ENCODE measurements around the gene MAEL. TPM values are rescaled to one million over a fixed set of nuclear protein-coding genes. Genes with fewer than 3 reads are reported as not detected.

Gene MAEL
- polyA plus RNA-seq, 1 experiment: not detected

DNA sequence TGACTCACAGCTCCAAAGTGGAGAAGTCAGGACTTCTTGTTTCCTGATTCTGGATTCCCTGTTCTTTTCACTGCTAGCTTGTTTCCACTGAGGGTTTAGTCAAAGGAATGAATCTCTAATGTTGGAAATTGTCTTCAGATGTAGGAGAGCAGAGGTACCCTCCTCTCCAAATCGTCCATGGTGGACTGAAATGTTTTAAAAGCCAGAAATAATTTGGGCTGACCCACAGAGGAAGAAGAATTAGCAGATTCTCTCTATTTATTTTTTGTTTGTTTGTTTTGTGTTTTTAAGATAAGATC is 70.7 kb downstream of the MAEL start:
- DNase-seq (ENCODE audit: low read depth, low spot score): no peak
- no peak overlapping the region for H3K4me3 ChIP-seq (ENCODE audit: low read depth, low read length)
- H3K27ac ChIP-seq (ENCODE audit: low read depth, low read length): no peak overlapping the region
- ChIA-PET POLR2A (no interaction called here), CTCF (interaction anchor here (0.6 to 7.6 kb wide), 49 partner anchors 9 to 1195 kb away, joined by 3 to 284 read pairs (median 5); partner anchors contain the start of genes CREG1, POU2F1 and TADA1)
- H3K9me3 ChIP-seq (ENCODE audit: control insufficient read depth, insufficient read depth, low read length): no peaks in the 10 kb centered on the region
- TF ChIP-seq, protein P1, sequence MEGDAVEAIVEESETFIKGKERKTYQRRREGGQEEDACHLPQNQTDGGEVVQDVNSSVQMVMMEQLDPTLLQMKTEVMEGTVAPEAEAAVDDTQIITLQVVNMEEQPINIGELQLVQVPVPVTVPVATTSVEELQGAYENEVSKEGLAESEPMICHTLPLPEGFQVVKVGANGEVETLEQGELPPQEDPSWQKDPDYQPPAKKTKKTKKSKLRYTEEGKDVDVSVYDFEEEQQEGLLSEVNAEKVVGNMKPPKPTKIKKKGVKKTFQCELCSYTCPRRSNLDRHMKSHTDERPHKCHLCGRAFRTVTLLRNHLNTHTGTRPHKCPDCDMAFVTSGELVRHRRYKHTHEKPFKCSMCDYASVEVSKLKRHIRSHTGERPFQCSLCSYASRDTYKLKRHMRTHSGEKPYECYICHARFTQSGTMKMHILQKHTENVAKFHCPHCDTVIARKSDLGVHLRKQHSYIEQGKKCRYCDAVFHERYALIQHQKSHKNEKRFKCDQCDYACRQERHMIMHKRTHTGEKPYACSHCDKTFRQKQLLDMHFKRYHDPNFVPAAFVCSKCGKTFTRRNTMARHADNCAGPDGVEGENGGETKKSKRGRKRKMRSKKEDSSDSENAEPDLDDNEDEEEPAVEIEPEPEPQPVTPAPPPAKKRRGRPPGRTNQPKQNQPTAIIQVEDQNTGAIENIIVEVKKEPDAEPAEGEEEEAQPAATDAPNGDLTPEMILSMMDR (IDR thresholded peaks at IDR 0.05; ENCODE audit: low read depth, low read length): no peak
- H3K27me3 ChIP-seq (ENCODE audit: control insufficient read depth, insufficient read depth, low read length): no peaks in the 10 kb centered on the region

DNA sequence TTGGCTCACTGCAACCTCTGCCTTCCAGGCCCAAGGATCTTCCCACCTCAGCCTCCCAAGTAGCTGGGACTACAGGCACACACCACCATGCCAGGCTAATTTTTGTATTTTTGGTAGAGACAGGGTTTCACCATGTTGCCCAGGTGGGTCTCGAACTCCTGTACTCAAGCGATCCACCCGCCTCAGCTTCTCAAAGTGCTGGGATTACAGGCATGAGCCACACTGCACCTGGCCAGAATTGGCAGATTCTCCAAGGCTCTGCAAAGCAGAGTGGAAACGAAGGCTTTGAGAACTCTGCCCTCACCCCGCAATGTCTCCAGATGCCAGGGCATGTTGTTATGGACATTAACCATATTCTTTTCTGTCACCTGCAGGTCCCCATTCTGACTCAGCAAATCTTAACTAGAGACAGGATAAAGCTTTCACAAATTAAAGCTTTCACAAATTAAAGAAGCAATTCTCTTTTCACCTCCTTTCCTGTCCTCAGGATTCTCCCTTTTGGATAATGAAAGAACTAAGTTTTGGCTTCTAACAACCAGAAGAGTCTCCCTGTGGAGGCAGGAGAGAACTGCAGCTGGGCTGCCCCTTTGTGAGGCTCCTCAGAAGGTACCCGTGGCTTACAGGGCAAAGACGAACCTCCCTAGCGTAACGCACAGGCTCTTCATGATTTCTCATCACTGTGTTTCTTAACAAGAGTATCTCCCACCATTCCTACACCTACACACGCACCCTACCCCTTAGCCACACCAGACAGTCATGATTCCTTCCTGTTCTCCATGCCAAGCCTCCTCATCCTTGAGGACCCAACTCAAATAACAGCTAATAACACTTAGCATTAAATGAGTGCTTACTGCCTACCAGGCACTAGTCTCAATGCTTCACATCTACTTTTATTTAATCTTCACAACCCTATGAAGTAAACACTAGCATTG is 71.3 kb downstream of the MAEL start:
- TF ChIP-seq, protein P1 (IDR thresholded peaks at IDR 0.05; ENCODE audit: low read depth, low read length): peak; percentile 11; the same call in 1 of the 2 replicates
- Histone ChIP-seq H3K4me3 (ENCODE audit: low read depth, low read length) (no peak overlapping the region), H3K27ac (ENCODE audit: low read depth, low read length) (no peak overlapping the region), H3K27me3 (ENCODE audit: control insufficient read depth, insufficient read depth, low read length) (no peaks in the 10 kb centered on the region), H3K9me3 (ENCODE audit: control insufficient read depth, insufficient read depth, low read length) (no peaks in the 10 kb centered on the region)
- POLR2A ChIA-PET: interaction anchor here (0.7 kb wide), 1 partner anchor 22 kb away, joined by 10 read pairs; no protein-coding TSS in a partner anchor
- CTCF ChIA-PET: interaction anchor here (0.6 to 7.6 kb wide), 45 partner anchors 8 to 1133 kb away, joined by 3 to 284 read pairs (median 5); partner anchors contain the start of genes CREG1, POU2F1 and TADA1
- no peak for DNase-seq (ENCODE audit: low read depth, low spot score)

DNA sequence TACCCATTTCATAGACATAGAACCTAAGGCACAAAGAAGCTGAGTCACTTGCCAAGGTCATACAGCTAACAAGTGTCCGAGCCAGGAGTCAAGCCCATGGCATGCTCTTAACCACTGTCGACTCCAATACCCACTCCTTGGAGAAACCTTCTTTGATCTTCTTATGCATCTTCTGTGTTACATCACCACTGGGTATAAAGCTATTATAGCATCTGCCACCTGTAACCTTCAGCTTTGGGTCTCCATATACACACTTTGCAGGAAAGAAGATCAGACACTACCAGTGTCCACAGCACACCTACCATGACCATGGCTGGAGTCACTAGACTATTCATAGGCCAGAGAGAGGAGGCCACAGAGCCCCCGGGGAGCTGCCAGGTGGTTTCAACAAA is 72.0 kb downstream of the MAEL start:
- TF ChIP-seq, protein P1 (IDR thresholded peaks at IDR 0.05; ENCODE audit: low read depth, low read length): no peak
- H3K27me3 ChIP-seq (ENCODE audit: control insufficient read depth, insufficient read depth, low read length): no peaks in the 10 kb centered on the region
- ChIA-PET POLR2A (interaction anchor here (0.7 kb wide), 1 partner anchor 21 kb away, joined by 10 read pairs; no protein-coding TSS in a partner anchor), CTCF (interaction anchor here (0.5 to 7.6 kb wide), 14 partner anchors 9 to 496 kb away, joined by 3 to 284 read pairs (median 3); partner anchors contain the start of gene POU2F1)
- no peaks in the 10 kb centered on the region for H3K9me3 ChIP-seq (ENCODE audit: control insufficient read depth, insufficient read depth, low read length)
- no peak for DNase-seq (ENCODE audit: low read depth, low spot score)
- H3K4me3 ChIP-seq (ENCODE audit: low read depth, low read length): no peak overlapping the region
- H3K27ac ChIP-seq (ENCODE audit: low read depth, low read length): no peak overlapping the region

DNA sequence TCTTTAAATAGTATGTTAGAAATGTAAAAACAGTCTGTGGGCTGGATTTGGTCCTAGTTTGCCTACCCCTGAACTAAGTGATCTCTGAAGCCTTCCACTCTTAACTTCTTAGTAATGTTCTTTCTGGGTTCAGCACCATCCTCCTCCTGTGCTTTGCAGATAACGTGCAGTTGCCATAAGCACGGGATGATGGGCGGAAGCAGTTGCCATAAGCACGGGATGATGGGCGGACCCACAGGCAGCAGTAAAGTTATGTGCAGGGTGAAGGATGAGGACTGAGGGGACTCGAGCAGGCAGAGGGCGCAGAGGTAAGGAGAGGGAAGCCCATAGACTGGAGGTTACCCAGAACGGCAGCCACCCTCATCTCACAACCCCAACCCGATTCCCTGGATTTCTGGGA is 75.5 kb downstream of the MAEL start:
- no peaks in the 10 kb centered on the region for H3K27me3 ChIP-seq (ENCODE audit: control insufficient read depth, insufficient read depth, low read length)
- DNase-seq (ENCODE audit: low read depth, low spot score): no peak
- H3K9me3 ChIP-seq (ENCODE audit: control insufficient read depth, insufficient read depth, low read length): no peaks in the 10 kb centered on the region
- TF ChIP-seq, protein P1 (IDR thresholded peaks at IDR 0.05; ENCODE audit: low read depth, low read length): no peak
- ChIA-PET POLR2A (no interaction called here), CTCF (interaction anchor here (1.0 to 2.7 kb wide), 6 partner anchors 154 to 476 kb away, joined by 3 to 27 read pairs (median 6); partner anchors contain the start of genes POGK and POU2F1)
- H3K27ac ChIP-seq (ENCODE audit: low read depth, low read length): no peak overlapping the region
- H3K4me3 ChIP-seq (ENCODE audit: low read depth, low read length): no peak overlapping the region

DNA sequence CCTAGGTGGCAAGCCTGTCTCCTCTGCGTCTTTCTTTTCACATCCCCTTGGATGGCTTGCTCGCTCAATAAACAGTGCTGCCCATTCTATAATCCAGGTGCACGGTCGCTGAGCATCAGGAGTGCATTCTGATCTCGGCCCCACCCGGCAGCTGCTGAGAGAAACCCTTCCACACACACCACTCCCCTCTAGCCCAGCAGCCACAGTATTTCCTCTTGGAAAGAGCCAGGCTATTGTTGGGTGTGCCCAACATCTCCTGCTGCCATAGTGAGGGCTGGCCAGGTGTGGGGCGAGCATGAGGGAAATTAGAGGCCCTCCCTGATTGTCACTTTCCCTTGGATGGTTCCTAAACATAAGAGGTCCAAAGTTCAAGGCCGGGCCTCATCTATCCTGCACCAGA is 76.4 kb downstream of the MAEL start:
- no peak for DNase-seq (ENCODE audit: low read depth, low spot score)
- CTCF ChIA-PET: interaction anchor here (0.6 to 2.8 kb wide), 9 partner anchors 154 to 484 kb away, joined by 3 to 27 read pairs (median 5); partner anchors contain the start of genes POGK and POU2F1
- Histone ChIP-seq H3K4me3 (ENCODE audit: low read depth, low read length) (no peak overlapping the region), H3K9me3 (ENCODE audit: control insufficient read depth, insufficient read depth, low read length) (no peaks in the 10 kb centered on the region), H3K27me3 (ENCODE audit: control insufficient read depth, insufficient read depth, low read length) (no peaks in the 10 kb centered on the region), H3K27ac (ENCODE audit: low read depth, low read length) (no peak overlapping the region)
- TF ChIP-seq, protein P1 (IDR thresholded peaks at IDR 0.05; ENCODE audit: low read depth, low read length): no peak
- POLR2A ChIA-PET: no interaction called here
